ENCODE measurements around the gene ATP8A2.

- TF ChIP-seq KDM5A (IDR thresholded peaks at IDR 0.05; ENCODE audit: low read length) (no peak), EZH2 (IDR thresholded peaks at IDR 0.05; ENCODE audit: low read depth, low read length, severe bottlenecking) (no peak), SIN3A (conservative IDR thresholded peaks at IDR 0.05 in 1 of 2, IDR thresholded peaks at IDR 0.05 in 1 of 2; ENCODE audit: low read depth in 1 of 2, low read length in 2 of 2) (no peak), YY1 (IDR thresholded peaks at IDR 0.05; ENCODE audit: low read depth, low read length) (no peak), CHD1 (IDR thresholded peaks at IDR 0.05; ENCODE audit: low read depth, low read length) (no peak), CHD2 (IDR thresholded peaks at IDR 0.05; ENCODE audit: low read length) (no peak), EP300 (IDR thresholded peaks at IDR 0.05; ENCODE audit: borderline replicate concordance in 1 of 2, low read depth in 2 of 2, low read length in 2 of 2) (no peak), RAD21 (IDR thresholded peaks at IDR 0.05 in 1 of 2, conservative IDR thresholded peaks at IDR 0.05 in 1 of 2; ENCODE audit: low read depth in 2 of 2, low read length in 2 of 2) (no peak), POLR2A (IDR thresholded peaks at IDR 0.05; ENCODE audit: control extremely low read depth in 1 of 2, low read depth in 2 of 2, low read length in 2 of 2) (no peak), NRF1 (IDR thresholded peaks at IDR 0.05; ENCODE audit: low read depth, low read length) (no peak)
- TF ChIP-seq, protein P1, sequence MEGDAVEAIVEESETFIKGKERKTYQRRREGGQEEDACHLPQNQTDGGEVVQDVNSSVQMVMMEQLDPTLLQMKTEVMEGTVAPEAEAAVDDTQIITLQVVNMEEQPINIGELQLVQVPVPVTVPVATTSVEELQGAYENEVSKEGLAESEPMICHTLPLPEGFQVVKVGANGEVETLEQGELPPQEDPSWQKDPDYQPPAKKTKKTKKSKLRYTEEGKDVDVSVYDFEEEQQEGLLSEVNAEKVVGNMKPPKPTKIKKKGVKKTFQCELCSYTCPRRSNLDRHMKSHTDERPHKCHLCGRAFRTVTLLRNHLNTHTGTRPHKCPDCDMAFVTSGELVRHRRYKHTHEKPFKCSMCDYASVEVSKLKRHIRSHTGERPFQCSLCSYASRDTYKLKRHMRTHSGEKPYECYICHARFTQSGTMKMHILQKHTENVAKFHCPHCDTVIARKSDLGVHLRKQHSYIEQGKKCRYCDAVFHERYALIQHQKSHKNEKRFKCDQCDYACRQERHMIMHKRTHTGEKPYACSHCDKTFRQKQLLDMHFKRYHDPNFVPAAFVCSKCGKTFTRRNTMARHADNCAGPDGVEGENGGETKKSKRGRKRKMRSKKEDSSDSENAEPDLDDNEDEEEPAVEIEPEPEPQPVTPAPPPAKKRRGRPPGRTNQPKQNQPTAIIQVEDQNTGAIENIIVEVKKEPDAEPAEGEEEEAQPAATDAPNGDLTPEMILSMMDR (IDR thresholded peaks at IDR 0.05; ENCODE audit: control extremely low read depth in 1 of 3, insufficient read depth in 1 of 3, low read depth in 1 of 3, low read length in 3 of 3), result no peak
- TF ChIP-seq, protein P2, sequence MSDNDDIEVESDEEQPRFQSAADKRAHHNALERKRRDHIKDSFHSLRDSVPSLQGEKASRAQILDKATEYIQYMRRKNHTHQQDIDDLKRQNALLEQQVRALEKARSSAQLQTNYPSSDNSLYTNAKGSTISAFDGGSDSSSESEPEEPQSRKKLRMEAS (IDR thresholded peaks at IDR 0.05), result no peak
- TF ChIP-seq, protein P3, sequence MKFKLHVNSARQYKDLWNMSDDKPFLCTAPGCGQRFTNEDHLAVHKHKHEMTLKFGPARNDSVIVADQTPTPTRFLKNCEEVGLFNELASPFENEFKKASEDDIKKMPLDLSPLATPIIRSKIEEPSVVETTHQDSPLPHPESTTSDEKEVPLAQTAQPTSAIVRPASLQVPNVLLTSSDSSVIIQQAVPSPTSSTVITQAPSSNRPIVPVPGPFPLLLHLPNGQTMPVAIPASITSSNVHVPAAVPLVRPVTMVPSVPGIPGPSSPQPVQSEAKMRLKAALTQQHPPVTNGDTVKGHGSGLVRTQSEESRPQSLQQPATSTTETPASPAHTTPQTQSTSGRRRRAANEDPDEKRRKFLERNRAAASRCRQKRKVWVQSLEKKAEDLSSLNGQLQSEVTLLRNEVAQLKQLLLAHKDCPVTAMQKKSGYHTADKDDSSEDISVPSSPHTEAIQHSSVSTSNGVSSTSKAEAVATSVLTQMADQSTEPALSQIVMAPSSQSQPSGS (IDR thresholded peaks at IDR 0.05; ENCODE audit: low read length), result no peak
These were observed 308.2 kb downstream of the ATP8A2 start for GRCh38 chr13:25679936-25680335.

Measured in H1 (cell line).